GM23338 (cell line): Measurements from ENCODE around the gene AGAP1. TPM values are rescaled to one million over a fixed set of nuclear protein-coding genes. Genes with fewer than 3 reads are reported as not detected.

Experiments used
- ATAC-seq: fragments of 200-7000 bp; cut with Tn5 transposase; 3 replicates; pipeline ENCODE4 v1.9.1; 2020
- DNase-seq: peaks from one replicate; pipeline ENCODE4 v3.0.0-alpha.2; 2015; ENCODE audit warnings: low spot score
- H2AFZ ChIP-seq: fragments of 200-600 bp; sonication (generic); 2 replicates; pipeline ENCODE4 v1.8.0; 2016; ENCODE audit warnings: antibody characterized with exemption, mild to moderate bottlenecking, moderate library complexity
- H3F3A ChIP-seq: fragments of 200-600 bp; sonication (generic); replicated peaks from 2 replicates; pipeline ENCODE4 v1.8.0; 2017; ENCODE audit warnings: antibody characterized with exemption, mixed run types, low read depth
- H3K27ac ChIP-seq: fragments of 200-600 bp; sonication (generic); 2 replicates; pipeline ENCODE4 v1.6.1; 2016; ENCODE audit warnings: low read depth
- H3K27me3 ChIP-seq: fragments of 200-600 bp; sonication (generic); 2 replicates; pipeline ENCODE4 v1.8.0; 2016; ENCODE audit warnings: mild to moderate bottlenecking, mixed run types, moderate library complexity; ENCODE audit not compliant: insufficient read depth
- H3K36me3 ChIP-seq: fragments of 200-600 bp; sonication (generic); 2 replicates; pipeline ENCODE4 v1.8.0; 2016; ENCODE audit warnings: mild to moderate bottlenecking; ENCODE audit not compliant: insufficient read depth
- H3K4me1 ChIP-seq: fragments of 200-600 bp; sonication (generic); 2 replicates; pipeline ENCODE4 v1.8.0; 2016; ENCODE audit warnings: mild to moderate bottlenecking, moderate library complexity; ENCODE audit not compliant: insufficient read depth
- H3K4me2 ChIP-seq: fragments of 200-600 bp; sonication (generic); 2 replicates; pipeline ENCODE4 v1.7.1; 2017; ENCODE audit warnings: mixed run types
- H3K4me3 ChIP-seq: fragments of 200-600 bp; sonication (generic); 2 replicates; pipeline ENCODE4 v1.6.1; 2016; ENCODE audit warnings: mixed run types
- H3K79me2 ChIP-seq: fragments of 200-600 bp; sonication (generic); replicated peaks from 2 replicates; pipeline ENCODE4 v1.8.0; 2017; ENCODE audit warnings: mild to moderate bottlenecking; ENCODE audit not compliant: insufficient read depth
- H3K9me2 ChIP-seq: fragments of 200-600 bp; sonication (generic); 2 replicates; pipeline ENCODE4 v1.8.0; 2017; ENCODE audit not compliant: insufficient read depth
- H4K20me1 ChIP-seq: fragments of 200-600 bp; sonication (generic); replicated peaks from 2 replicates; pipeline ENCODE4 v1.8.0; 2017; ENCODE audit warnings: mild to moderate bottlenecking; ENCODE audit not compliant: insufficient read depth
- H3K27ac Mint-ChIP-seq: 2 replicates; pipeline ENCODE4 v1.8.0; 2020; ENCODE audit warnings: inconsistent platforms, mild to moderate bottlenecking, moderate library complexity, mixed read lengths
- H3K27me3 Mint-ChIP-seq: 3 replicates; pipeline ENCODE4 v1.8.0; 2022; ENCODE audit warnings: low read depth, mild to moderate bottlenecking, moderate library complexity, mixed read lengths, inconsistent platforms; ENCODE audit not compliant: insufficient read depth, poor library complexity
- H3K36me3 Mint-ChIP-seq: 3 replicates; pipeline ENCODE4 v1.8.0; 2021; ENCODE audit warnings: low read depth, mild to moderate bottlenecking, inconsistent platforms, moderate library complexity, mixed read lengths
- H3K4me1 Mint-ChIP-seq: 3 replicates; pipeline ENCODE4 v1.8.0; 2020; ENCODE audit warnings: mild to moderate bottlenecking, inconsistent platforms, mixed read lengths
- H3K4me3 Mint-ChIP-seq: 3 replicates; pipeline ENCODE4 v1.8.0; 2021; ENCODE audit warnings: moderate library complexity, mild to moderate bottlenecking, inconsistent platforms, mixed read lengths
- H3K9me3 Mint-ChIP-seq: 3 replicates; pipeline ENCODE4 v1.8.0; 2020; ENCODE audit warnings: moderate library complexity, mild to moderate bottlenecking, inconsistent platforms, mixed read lengths
- CREB1 ChIP-seq: fragments of 250-450 bp; sonication (Bioruptor Pico); IDR thresholded peaks from 2 replicates; pipeline ENCODE4 v1.5.0; 2020; ENCODE audit warnings: low read depth, mild to moderate bottlenecking, moderate library complexity
- CTCF ChIP-seq, 2 experiments: fragments of 200-600 bp in 1 of 2; sonication (generic) in 1 of 2; conservative IDR thresholded peaks; 2 replicates each; pipeline versions ENCODE4 v1.5.1 to v1.6.1; 2016 to 2017; ENCODE audit warnings: antibody characterized with exemption in 2 of 2, low read depth in 2 of 2, mild to moderate bottlenecking in 2 of 2, moderate library complexity in 1 of 2
- ETS1 ChIP-seq: IDR thresholded peaks from 2 replicates; pipeline ENCODE4 v1.6.1; 2016; ENCODE audit warnings: antibody characterized with exemption
- EZH2phosphoT487 ChIP-seq: fragments of 200-600 bp; sonication (generic); IDR thresholded peaks from one replicate; pipeline ENCODE4 v1.8.1; 2018; ENCODE audit warnings: antibody characterized with exemption; ENCODE audit not compliant: unreplicated experiment
- JUNB ChIP-seq: IDR thresholded peaks from one replicate; pipeline ENCODE4 v1.6.1; 2016; ENCODE audit warnings: antibody characterized with exemption; ENCODE audit not compliant: unreplicated experiment
- NANOG ChIP-seq: IDR thresholded peaks from 2 replicates; pipeline ENCODE4 v1.6.1; 2016; ENCODE audit warnings: antibody characterized with exemption, borderline replicate concordance
- POLR2AphosphoS5 ChIP-seq: IDR thresholded peaks from 2 replicates; pipeline ENCODE4 v1.6.1; 2016; ENCODE audit warnings: antibody characterized with exemption, low read depth
- STAT1 ChIP-seq: IDR thresholded peaks from one replicate; pipeline ENCODE4 v1.6.1; 2016; ENCODE audit warnings: antibody characterized with exemption; ENCODE audit not compliant: unreplicated experiment
- ZNF114 ChIP-seq: fragments of 250-450 bp; sonication (Bioruptor Pico); IDR thresholded peaks from 2 replicates; pipeline ENCODE4 v1.5.0; 2020; ENCODE audit warnings: mild to moderate bottlenecking, moderate library complexity
- ZNF331 ChIP-seq: fragments of 250-450 bp; sonication (Bioruptor Pico); IDR thresholded peaks from 2 replicates; pipeline ENCODE4 v1.5.0; 2020; ENCODE audit warnings: low read depth, mild to moderate bottlenecking, moderate library complexity
- polyA plus RNA-seq: library from polyadenylated mRNA; unstranded; fragments of >200 nt; fragmentation: Nextera tagmentation; extraction: Ambion mirVana; gene quantifications from 2 replicates; pipeline ENCODE4 v1.2.1, GENCODE V29; 2016
- total RNA-seq: library from RNA; depleted of rRNA; stranded (reverse); fragments of >200 nt; shearing (Covaris generic); gene quantifications from 2 replicates; pipeline ENCODE4 v1.2.3, GENCODE V29; 2014
- TF ChIP-seq, protein P1 (sequence below): fragments of 250-450 bp; sonication (Bioruptor Pico); IDR thresholded peaks from 2 replicates; pipeline ENCODE4 v1.5.0; 2020; ENCODE audit warnings: mild to moderate bottlenecking, moderate library complexity

The AGAP1 gene
- total and polyA plus RNA-seq, 2 experiments from 2014 or later, result 13.3 to 27.9 TPM

DNA sequence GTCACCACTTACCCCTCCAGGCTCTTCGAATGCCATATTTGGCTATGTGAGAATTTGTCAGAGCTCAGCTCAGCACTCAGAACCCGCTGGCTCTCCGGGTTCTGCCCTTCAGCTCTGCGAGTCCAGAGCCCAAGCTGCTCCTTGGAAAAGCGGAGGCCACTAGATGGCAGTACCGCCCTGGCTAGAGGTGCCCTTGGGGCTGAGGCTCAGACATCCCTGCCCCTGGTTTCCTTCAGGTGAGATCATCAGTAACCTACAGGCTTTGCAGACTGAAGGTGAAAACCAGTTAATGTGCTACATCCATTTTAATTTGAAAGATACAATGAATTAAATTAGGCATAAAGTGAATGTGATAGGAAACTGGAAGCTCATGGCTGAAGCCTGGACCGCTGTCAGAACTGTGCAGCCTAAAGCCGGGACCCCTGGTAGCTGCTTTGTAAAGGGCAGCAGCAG lies 285.6 kb downstream of the AGAP1 start:
- Histone ChIP-seq H3K27ac (no peak overlapping the region), H3K79me2 (peaks cover 7% of the 10 kb centered on the region; the same call in 1 of the 2 replicates), H3K9me2 (no peaks in the 10 kb centered on the region), H4K20me1 (no peaks in the 10 kb centered on the region), H3F3A (no peaks in the 10 kb centered on the region; the same call in 1 of the 2 replicates), H3K27me3 (no peaks in the 10 kb centered on the region), H2AFZ (no peak overlapping the region), H3K4me2 (no peak overlapping the region), H3K36me3 (no peaks in the 10 kb centered on the region), H3K4me3 (no peak overlapping the region), H3K4me1 (peaks cover 3% of the 10 kb centered on the region)
- no peak overlapping the region for H3K4me3 Mint-ChIP-seq
- no peaks in the 10 kb centered on the region for H3K36me3 Mint-ChIP-seq
- H3K9me3 Mint-ChIP-seq, result no peaks in the 10 kb centered on the region
- no peak for TF ChIP-seq STAT1
- peak; percentile 92 to 97 for TF ChIP-seq CTCF (conservative IDR thresholded peaks at IDR 0.05; ENCODE audit: low read depth in 2 of 2)
- DNase-seq (peak; percentile 94), ATAC-seq (peak; percentile 99)
- H3K4me1 Mint-ChIP-seq, result peaks cover 10% of the 10 kb centered on the region; the same call in 2 of the 3 replicates
- no peak overlapping the region for H3K27ac Mint-ChIP-seq
- H3K27me3 Mint-ChIP-seq, result peaks cover 7% of the 10 kb centered on the region

DNA sequence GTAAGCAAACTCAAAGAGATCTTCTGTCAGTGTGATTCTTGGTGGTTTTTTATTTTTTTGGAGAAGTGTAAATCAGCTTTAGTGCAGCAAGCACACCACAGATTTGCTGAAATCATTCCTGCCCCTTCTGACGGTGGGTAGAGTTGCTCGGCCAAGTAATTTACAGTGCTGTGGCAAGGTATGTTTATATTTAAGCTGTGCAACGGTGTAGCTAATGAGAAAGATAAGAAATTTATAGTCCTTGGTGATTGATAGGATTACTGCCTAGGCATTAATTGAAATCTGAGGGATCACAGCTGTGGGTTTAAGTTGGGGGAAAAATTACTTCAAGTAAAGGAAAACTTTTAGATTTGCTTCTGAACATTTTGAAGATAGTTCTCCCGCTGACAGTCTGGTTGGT lies 286.6 kb downstream of the AGAP1 start:
- Histone ChIP-seq H3K27ac (no peak overlapping the region), H3K36me3 (no peaks in the 10 kb centered on the region), H3F3A (no peaks in the 10 kb centered on the region), H3K4me2 (no peak overlapping the region), H3K79me2 (peaks cover 6% of the 10 kb centered on the region; the same call in 1 of the 2 replicates), H4K20me1 (no peaks in the 10 kb centered on the region), H3K4me3 (no peak overlapping the region), H3K9me2 (no peaks in the 10 kb centered on the region), H3K27me3 (no peaks in the 10 kb centered on the region), H3K4me1 (no peaks in the 10 kb centered on the region), H2AFZ (no peak overlapping the region)
- H3K27me3 Mint-ChIP-seq, result peaks cover 7% of the 10 kb centered on the region
- DNase-seq (no peak), ATAC-seq (no peak)
- no peaks in the 10 kb centered on the region for H3K36me3 Mint-ChIP-seq
- no peak overlapping the region for H3K4me3 Mint-ChIP-seq
- 0 out of 2 replicates have a peak overlapping the region, but pooled peaks have one; percentile 21 for H3K27ac Mint-ChIP-seq
- TF ChIP-seq ETS1 (no peak), POLR2AphosphoS5 (no peak), NANOG (no peak), STAT1 (no peak), JUNB (no peak), CTCF (conservative IDR thresholded peaks at IDR 0.05; ENCODE audit: low read depth in 2 of 2) (no peak), ZNF114 (CRISPR knock-in tag) (no peak), CREB1 (CRISPR knock-in tag) (no peak), ZNF331 (no peak), EZH2phosphoT487 (no peak)
- TF ChIP-seq, protein P1, sequence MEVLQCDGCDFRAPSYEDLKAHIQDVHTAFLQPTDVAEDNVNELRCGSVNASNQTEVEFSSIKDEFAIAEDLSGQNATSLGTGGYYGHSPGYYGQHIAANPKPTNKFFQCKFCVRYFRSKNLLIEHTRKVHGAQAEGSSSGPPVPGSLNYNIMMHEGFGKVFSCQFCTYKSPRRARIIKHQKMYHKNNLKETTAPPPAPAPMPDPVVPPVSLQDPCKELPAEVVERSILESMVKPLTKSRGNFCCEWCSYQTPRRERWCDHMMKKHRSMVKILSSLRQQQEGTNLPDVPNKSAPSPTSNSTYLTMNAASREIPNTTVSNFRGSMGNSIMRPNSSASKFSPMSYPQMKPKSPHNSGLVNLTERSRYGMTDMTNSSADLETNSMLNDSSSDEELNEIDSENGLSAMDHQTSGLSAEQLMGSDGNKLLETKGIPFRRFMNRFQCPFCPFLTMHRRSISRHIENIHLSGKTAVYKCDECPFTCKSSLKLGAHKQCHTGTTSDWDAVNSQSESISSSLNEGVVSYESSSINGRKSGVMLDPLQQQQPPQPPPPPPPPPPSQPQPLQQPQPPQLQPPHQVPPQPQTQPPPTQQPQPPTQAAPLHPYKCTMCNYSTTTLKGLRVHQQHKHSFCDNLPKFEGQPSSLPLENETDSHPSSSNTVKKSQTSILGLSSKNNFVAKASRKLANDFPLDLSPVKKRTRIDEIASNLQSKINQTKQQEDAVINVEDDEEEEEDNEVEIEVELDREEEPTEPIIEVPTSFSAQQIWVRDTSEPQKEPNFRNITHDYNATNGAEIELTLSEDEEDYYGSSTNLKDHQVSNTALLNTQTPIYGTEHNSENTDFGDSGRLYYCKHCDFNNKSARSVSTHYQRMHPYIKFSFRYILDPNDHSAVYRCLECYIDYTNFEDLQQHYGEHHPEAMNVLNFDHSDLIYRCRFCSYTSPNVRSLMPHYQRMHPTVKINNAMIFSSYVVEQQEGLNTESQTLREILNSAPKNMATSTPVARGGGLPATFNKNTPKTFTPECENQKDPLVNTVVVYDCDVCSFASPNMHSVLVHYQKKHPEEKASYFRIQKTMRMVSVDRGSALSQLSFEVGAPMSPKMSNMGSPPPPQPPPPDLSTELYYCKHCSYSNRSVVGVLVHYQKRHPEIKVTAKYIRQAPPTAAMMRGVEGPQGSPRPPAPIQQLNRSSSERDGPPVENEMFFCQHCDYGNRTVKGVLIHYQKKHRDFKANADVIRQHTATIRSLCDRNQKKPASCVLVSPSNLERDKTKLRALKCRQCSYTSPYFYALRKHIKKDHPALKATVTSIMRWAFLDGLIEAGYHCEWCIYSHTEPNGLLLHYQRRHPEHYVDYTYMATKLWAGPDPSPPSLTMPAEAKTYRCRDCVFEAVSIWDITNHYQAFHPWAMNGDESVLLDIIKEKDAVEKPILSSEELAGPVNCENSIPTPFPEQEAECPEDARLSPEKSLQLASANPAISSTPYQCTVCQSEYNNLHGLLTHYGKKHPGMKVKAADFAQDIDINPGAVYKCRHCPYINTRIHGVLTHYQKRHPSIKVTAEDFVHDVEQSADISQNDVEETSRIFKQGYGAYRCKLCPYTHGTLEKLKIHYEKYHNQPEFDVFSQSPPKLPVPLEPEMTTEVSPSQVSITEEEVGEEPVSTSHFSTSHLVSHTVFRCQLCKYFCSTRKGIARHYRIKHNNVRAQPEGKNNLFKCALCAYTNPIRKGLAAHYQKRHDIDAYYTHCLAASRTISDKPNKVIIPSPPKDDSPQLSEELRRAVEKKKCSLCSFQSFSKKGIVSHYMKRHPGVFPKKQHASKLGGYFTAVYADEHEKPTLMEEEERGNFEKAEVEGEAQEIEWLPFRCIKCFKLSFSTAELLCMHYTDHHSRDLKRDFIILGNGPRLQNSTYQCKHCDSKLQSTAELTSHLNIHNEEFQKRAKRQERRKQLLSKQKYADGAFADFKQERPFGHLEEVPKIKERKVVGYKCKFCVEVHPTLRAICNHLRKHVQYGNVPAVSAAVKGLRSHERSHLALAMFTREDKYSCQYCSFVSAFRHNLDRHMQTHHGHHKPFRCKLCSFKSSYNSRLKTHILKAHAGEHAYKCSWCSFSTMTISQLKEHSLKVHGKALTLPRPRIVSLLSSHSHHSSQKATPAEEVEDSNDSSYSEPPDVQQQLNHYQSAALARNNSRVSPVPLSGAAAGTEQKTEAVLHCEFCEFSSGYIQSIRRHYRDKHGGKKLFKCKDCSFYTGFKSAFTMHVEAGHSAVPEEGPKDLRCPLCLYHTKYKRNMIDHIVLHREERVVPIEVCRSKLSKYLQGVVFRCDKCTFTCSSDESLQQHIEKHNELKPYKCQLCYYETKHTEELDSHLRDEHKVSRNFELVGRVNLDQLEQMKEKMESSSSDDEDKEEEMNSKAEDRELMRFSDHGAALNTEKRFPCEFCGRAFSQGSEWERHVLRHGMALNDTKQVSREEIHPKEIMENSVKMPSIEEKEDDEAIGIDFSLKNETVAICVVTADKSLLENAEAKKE, result no peak
- no peaks in the 10 kb centered on the region for H3K9me3 Mint-ChIP-seq
- peaks cover 7% of the 10 kb centered on the region; the same call in 2 of the 3 replicates for H3K4me1 Mint-ChIP-seq
